GM18868 (cell line): ENCODE results near the gene DPEP2NB.
"Not testable (repeated sequence)": the region's sequence is repeated elsewhere in the genome, so short reads cannot be mapped to it uniquely, and the experiment has no call there.

Experiments used
- ATAC-seq: cut with Tn5 transposase; IDR thresholded peaks from one replicate; pipeline ENCODE4 v1.9.1; 2021; ENCODE audit warnings: mild to moderate bottlenecking, moderate library complexity; ENCODE audit not compliant: unreplicated experiment

Gene DPEP2NB, protein sequence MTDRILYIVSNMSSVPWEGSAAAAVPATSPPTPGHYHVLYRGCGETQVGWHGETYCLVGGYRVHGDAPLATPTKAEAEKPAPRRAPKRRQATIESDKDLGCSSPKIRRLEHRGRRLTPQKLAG

GRCh38 chr16:68015681-68016080 lies at the start of gene DPEP2NB:
Gene DPEP2NB, minus strand, starts transcription at chr16:68015911. Its CDS starts 141 bp downstream, at chr16:68015770.
- ATAC-seq: no peak

- ATAC-seq: no peak
Observed at GRCh38 chr16:68064791-68065365, 49.2 kb upstream of the DPEP2NB start.

DNA sequence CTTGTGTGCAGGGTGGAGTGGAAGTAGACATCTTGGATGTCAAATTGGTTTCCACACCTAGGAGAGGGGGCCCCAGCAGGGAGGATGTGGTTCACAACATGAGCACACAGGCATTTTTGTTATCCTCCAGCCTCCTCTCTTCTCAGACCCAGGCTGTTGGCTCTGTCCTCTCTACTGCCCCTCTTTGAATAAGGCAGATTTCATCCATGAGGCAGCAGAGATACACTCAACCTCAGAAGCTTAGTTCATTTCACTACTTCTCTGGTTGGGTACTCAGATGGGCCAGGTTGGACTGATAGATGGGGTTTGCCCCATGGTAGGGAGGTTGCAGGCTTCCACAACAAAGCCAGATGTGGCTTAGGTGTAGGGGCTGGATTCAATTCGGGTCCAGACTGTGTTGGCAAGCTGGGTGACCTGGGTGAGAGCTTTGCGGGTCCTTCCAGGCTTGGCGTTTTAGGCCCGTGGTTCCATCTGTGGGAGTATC lies 47.2 kb upstream of the DPEP2NB start:
- no peak for ATAC-seq

- no peak for ATAC-seq
Observed at GRCh38 chr16:68061396-68061795, 45.7 kb upstream of the DPEP2NB start.

DNA sequence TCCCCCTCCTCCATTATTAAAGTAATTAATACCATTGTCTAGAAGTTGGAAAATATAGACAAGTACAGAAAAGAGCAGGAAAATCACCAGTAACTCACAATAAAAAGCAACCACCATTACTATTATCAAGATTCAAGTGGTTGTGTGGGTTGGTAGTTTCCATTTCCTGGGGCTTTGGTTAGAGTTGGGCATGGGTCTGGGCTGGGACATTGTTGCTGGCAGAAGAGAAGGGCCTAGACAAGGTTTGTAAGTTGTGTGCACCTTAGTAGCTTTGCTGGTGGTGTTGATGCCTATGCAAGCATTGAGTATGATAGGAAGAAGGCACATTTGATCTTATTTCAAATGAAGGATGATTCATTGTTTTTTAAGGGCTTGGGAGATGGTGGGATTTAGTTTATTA lies 44.1 kb upstream of the DPEP2NB start:
- no peak for ATAC-seq

- no peak for ATAC-seq
Observed at GRCh38 chr16:68055395-68055794, 39.7 kb upstream of the DPEP2NB start.

DNA sequence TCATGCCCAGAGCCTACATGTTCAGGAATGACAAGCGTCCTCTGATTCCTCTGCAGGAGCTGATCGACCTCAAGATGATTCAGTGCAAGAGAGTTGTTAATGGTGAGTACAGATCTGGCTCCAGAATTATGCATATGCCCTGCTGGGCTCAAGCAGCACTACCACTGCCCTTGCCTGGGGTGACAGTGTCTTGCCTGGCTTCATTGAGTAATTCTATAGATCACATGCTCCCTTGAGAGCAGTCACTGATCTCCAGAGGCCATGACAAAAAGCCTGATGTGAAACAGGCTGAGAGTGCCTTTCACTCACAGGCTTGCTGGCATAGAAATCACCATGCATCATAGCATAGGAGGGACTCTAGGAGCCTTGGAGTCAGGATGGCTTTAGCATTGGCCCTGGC lies 33.7 kb upstream of the DPEP2NB start:
- ATAC-seq: no peak

GRCh38 chr16:68047987-68048386 lies 32.3 kb upstream of the DPEP2NB start:
- ATAC-seq: no peak

GRCh38 chr16:68046106-68046505 lies 30.4 kb upstream of the DPEP2NB start:
- ATAC-seq: no peak

- ATAC-seq: no peak
Observed at GRCh38 chr16:68041783-68042182, 26.1 kb upstream of the DPEP2NB start.

GRCh38 chr16:68040506-68041288 lies 25.0 kb upstream of the DPEP2NB start:
- ATAC-seq: peak; percentile 60

GRCh38 chr16:68037841-68038597 lies 22.3 kb upstream of the DPEP2NB start:
- no peak for ATAC-seq

- ATAC-seq: no peak
Observed at GRCh38 chr16:68035227-68035626, 19.5 kb upstream of the DPEP2NB start.

- ATAC-seq: no peak
Observed at GRCh38 chr16:68033101-68033500, 17.4 kb upstream of the DPEP2NB start.

- no peak for ATAC-seq
Observed at GRCh38 chr16:68031951-68032350, 16.2 kb upstream of the DPEP2NB start.

DNA sequence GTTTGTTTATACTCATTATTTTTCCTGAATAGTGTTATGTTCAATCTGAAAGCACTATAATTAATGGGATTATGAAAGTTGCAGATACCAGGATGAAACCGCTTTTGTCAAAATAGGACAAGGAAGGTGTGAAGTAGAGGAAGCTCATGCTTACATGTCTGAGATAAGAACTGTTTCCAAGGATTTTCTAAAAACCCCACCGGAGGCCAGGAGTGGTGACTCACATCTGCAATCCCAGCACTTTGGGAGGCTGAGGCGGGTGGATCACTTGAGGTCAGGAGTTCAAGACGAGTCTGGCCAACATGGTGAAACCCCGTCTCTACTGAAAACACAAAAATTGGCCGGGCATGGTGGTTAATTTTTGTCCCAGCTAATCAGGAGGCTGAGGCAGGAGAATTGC lies 14.4 kb upstream of the DPEP2NB start:
- ATAC-seq: not testable (repeated sequence)

DNA sequence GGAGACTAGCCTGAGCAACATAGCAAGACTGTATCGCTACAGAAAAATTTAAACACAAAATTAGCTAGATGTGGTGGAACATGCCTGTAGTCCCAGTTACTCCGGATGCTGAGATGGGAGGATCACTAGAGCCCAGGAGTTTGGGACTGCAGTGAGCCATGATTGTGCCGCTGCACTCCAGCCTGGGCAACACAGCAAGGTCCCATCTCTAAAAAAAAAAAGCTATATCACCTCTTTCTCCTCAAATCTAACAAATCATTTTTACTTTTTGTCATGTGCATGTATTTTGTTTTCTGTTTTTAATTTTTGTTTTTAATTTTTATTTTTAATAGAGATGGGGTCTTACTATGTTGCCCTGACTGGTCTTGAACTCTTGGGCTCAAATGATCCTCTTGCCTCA lies 13.3 kb upstream of the DPEP2NB start:
- ATAC-seq: no peak

GRCh38 chr16:68022728-68023537 lies 7.2 kb upstream of the DPEP2NB start, which contains the start of the genes DDX28 and DUS2:
Gene DDX28, minus strand, starts transcription at chr16:68023232. Its CDS starts 30 bp downstream, at chr16:68023202.
Gene DUS2, plus strand, starts transcription at chr16:68023284. Its CDS starts 14,740 bp downstream, at chr16:68038024.
- ATAC-seq: peak; percentile 67

- ATAC-seq: no peak
Observed at GRCh38 chr16:68022278-68022727, 6.6 kb upstream of the DPEP2NB start.

DNA sequence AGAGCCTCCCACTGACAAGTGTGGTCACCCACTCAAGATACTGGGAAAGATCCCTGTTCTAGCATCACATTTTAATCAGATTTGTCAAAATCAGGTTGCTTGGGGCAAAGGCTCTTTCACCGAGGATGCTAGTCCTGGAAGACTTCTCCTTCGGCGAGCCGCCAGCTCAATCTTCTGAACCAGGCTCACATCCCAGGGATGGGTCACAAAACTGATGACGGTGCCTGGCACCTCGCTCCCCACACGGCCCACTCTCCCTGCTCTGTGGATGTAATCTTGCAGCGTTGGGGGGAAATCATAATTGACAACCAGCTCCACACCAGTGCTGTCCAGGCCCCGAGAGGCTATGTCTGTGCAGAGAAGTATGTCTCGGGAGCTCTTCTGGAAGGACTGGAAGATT lies 5.8 kb upstream of the DPEP2NB start:
- ATAC-seq: no peak
